BE2C (cell line): ENCODE results near the gene SMNDC1.

Experiments
- DNase-seq: peaks from one replicate; pipeline ENCODE4 v3.0.0-alpha.2; 2020
- H3K27me3 ChIP-seq: fragments of 250-450 bp; sonication (Bioruptor Pico); 2 replicates; pipeline ENCODE4 v1.5.1; 2020; ENCODE audit warnings: mild to moderate bottlenecking
- H3K36me3 ChIP-seq: fragments of 250-450 bp; sonication (Bioruptor Pico); 2 replicates; pipeline ENCODE4 v1.5.1; 2020; ENCODE audit warnings: mild to moderate bottlenecking
- H3K4me1 ChIP-seq: fragments of 250-450 bp; sonication (Bioruptor Pico); 2 replicates; pipeline ENCODE4 v1.5.1; 2020
- H3K4me3 ChIP-seq: 2 replicates; pipeline ENCODE4 v1.5.1; 2011; ENCODE audit warnings: low read depth, low read length
- H3K9me3 ChIP-seq: fragments of 250-450 bp; sonication (Bioruptor Pico); 2 replicates; pipeline ENCODE4 v1.5.1; 2020
- TF ChIP-seq, protein P1 (sequence below): IDR thresholded peaks from 2 replicates; pipeline ENCODE4 v1.5.1; 2012; ENCODE audit warnings: mild to moderate bottlenecking, low read depth, low read length

SMNDC1 gene

GRCh38 chr10:110268971-110269370 lies 35.7 kb downstream of the SMNDC1 start:
- H3K9me3 ChIP-seq = no peaks in the 10 kb centered on the region
- no peak overlapping the region for H3K4me3 ChIP-seq
- H3K36me3 ChIP-seq = no peaks in the 10 kb centered on the region
- H3K4me1 ChIP-seq = peaks cover 14% of the 10 kb centered on the region
- TF ChIP-seq, protein P1, sequence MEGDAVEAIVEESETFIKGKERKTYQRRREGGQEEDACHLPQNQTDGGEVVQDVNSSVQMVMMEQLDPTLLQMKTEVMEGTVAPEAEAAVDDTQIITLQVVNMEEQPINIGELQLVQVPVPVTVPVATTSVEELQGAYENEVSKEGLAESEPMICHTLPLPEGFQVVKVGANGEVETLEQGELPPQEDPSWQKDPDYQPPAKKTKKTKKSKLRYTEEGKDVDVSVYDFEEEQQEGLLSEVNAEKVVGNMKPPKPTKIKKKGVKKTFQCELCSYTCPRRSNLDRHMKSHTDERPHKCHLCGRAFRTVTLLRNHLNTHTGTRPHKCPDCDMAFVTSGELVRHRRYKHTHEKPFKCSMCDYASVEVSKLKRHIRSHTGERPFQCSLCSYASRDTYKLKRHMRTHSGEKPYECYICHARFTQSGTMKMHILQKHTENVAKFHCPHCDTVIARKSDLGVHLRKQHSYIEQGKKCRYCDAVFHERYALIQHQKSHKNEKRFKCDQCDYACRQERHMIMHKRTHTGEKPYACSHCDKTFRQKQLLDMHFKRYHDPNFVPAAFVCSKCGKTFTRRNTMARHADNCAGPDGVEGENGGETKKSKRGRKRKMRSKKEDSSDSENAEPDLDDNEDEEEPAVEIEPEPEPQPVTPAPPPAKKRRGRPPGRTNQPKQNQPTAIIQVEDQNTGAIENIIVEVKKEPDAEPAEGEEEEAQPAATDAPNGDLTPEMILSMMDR = no peak
- peak; percentile 10 for DNase-seq
- no peaks in the 10 kb centered on the region for H3K27me3 ChIP-seq

DNA sequence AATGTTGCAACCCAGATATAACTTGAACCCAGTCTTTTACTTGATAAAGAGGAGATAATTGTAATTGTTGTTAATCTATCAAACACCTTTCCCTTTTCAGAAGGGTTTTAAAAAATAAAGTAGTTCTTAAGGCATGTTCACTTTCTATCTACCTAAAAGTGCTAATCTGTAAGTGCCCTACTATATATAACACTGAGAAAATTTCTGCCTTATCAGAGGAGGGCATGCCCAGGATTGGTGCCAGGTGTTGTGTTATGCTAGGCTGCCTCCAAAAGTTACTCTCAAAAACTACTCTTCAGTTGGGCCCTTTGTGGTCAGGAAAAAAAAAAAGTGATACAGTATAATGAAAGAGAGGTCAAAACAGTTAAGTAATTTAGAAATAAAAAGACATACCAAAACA lies 36.3 kb downstream of the SMNDC1 start:
- no peaks in the 10 kb centered on the region for H3K9me3 ChIP-seq
- no peaks in the 10 kb centered on the region for H3K27me3 ChIP-seq
- TF ChIP-seq, protein P1 = no peak
- peaks cover 14% of the 10 kb centered on the region for H3K4me1 ChIP-seq
- H3K36me3 ChIP-seq = no peaks in the 10 kb centered on the region
- DNase-seq = no peak
- H3K4me3 ChIP-seq = no peak overlapping the region

GRCh38 chr10:110267276-110267675 lies 37.4 kb downstream of the SMNDC1 start:
- Histone ChIP-seq H3K4me3 (no peak overlapping the region), H3K9me3 (no peaks in the 10 kb centered on the region), H3K4me1 (peaks cover 14% of the 10 kb centered on the region), H3K36me3 (no peaks in the 10 kb centered on the region), H3K27me3 (no peaks in the 10 kb centered on the region)
- no peak for DNase-seq
- TF ChIP-seq, protein P1 = no peak

GRCh38 chr10:110265573-110266193 lies 39.0 kb downstream of the SMNDC1 start:
- H3K9me3 ChIP-seq = no peaks in the 10 kb centered on the region
- H3K36me3 ChIP-seq = no peaks in the 10 kb centered on the region
- H3K4me3 ChIP-seq = no peak overlapping the region
- peaks cover 14% of the 10 kb centered on the region for H3K4me1 ChIP-seq
- TF ChIP-seq, protein P1 = no peak
- DNase-seq = no peak
- no peaks in the 10 kb centered on the region for H3K27me3 ChIP-seq

GRCh38 chr10:110263164-110263563 lies 41.6 kb downstream of the SMNDC1 start:
- DNase-seq = no peak
- TF ChIP-seq, protein P1 = no peak
- no peaks in the 10 kb centered on the region for H3K27me3 ChIP-seq

GRCh38 chr10:110260746-110261477 lies 43.8 kb downstream of the SMNDC1 start:
- TF ChIP-seq, protein P1 = no peak
- Histone ChIP-seq H3K36me3 (no peaks in the 10 kb centered on the region), H3K4me3 (no peak overlapping the region), H3K9me3 (no peaks in the 10 kb centered on the region), H3K4me1 (no peaks in the 10 kb centered on the region), H3K27me3 (no peaks in the 10 kb centered on the region)
- DNase-seq = no peak

More at GRCh38 chr10:110263164-110263563, 41.6 kb downstream of the SMNDC1 start:
- Histone ChIP-seq H3K9me3 (no peaks in the 10 kb centered on the region), H3K36me3 (no peaks in the 10 kb centered on the region), H3K4me3 (no peak overlapping the region), H3K4me1 (no peaks in the 10 kb centered on the region)
